H9 (cell line): Measurements from ENCODE around the gene MGMT. TPM values are rescaled to one million over a fixed set of nuclear protein-coding genes. Genes with fewer than 3 reads are reported as not detected.
A peak's percentile ranks its signal among the peaks of the same experiment; 100 is the strongest.

Experiments used
- DNase-seq: peaks from one replicate; pipeline ENCODE4 v3.0.0-alpha.2; 2017
- H2AFZ ChIP-seq: one replicate; pipeline ENCODE4 v1.6.1; 2013; ENCODE audit warnings: mild to moderate bottlenecking, low read length, control low read depth, moderate library complexity
- H2AK5ac ChIP-seq: 2 replicates; pipeline ENCODE4 v1.6.1; 2013; ENCODE audit warnings: low read length, control low read depth, mixed read lengths; ENCODE audit not compliant: insufficient read length
- H2BK120ac ChIP-seq: one replicate; pipeline ENCODE4 v1.6.1; 2013; ENCODE audit warnings: low read depth, mild to moderate bottlenecking, low read length, control low read depth, inconsistent platforms; ENCODE audit not compliant: poor library complexity, severe bottlenecking
- H2BK12ac ChIP-seq: 2 replicates; pipeline ENCODE4 v1.6.1; 2013; ENCODE audit warnings: low read length, control low read depth, mixed read lengths, low read depth; ENCODE audit not compliant: insufficient read length
- H2BK15ac ChIP-seq: 2 replicates; pipeline ENCODE4 v1.6.1; 2013; ENCODE audit warnings: low read depth, low read length, control low read depth
- H2BK20ac ChIP-seq: one replicate; pipeline ENCODE4 v1.6.1; 2013; ENCODE audit warnings: low read depth, mild to moderate bottlenecking, low read length, control low read depth, inconsistent platforms; ENCODE audit not compliant: poor library complexity, severe bottlenecking
- H2BK5ac ChIP-seq: 2 replicates; pipeline ENCODE4 v1.6.1; 2013; ENCODE audit warnings: low read length, control low read depth, mixed read lengths; ENCODE audit not compliant: insufficient read length
- H3K14ac ChIP-seq: 2 replicates; pipeline ENCODE4 v1.6.1; 2013; ENCODE audit warnings: low read length, control low read depth; ENCODE audit not compliant: insufficient read depth
- H3K18ac ChIP-seq: 2 replicates; pipeline ENCODE4 v1.6.1; 2013; ENCODE audit warnings: low read depth, mild to moderate bottlenecking, mixed read lengths, low read length, control low read depth; ENCODE audit not compliant: insufficient read length
- H3K23ac ChIP-seq: 2 replicates; pipeline ENCODE4 v1.6.1; 2013; ENCODE audit warnings: low read length, control low read depth, mixed read lengths, low read depth; ENCODE audit not compliant: insufficient read length
- H3K23me2 ChIP-seq: 2 replicates; pipeline ENCODE4 v1.6.1; 2013; ENCODE audit warnings: low read depth, mild to moderate bottlenecking, mixed read lengths, low read length, control low read depth; ENCODE audit not compliant: insufficient read length, poor library complexity, severe bottlenecking
- H3K27ac ChIP-seq: 2 replicates; pipeline ENCODE4 v1.5.1; 2013; ENCODE audit warnings: low read length, control low read depth, mixed read lengths, low read depth; ENCODE audit not compliant: insufficient read length
- H3K27me3 ChIP-seq: 2 replicates; pipeline ENCODE4 v1.6.1; 2013; ENCODE audit warnings: low read length, control low read depth, inconsistent platforms; ENCODE audit not compliant: insufficient read depth
- H3K4ac ChIP-seq: 2 replicates; pipeline ENCODE4 v1.6.1; 2013; ENCODE audit warnings: low read depth, mild to moderate bottlenecking, control low read depth, inconsistent platforms, low read length, moderate library complexity
- H3K4me1 ChIP-seq: 2 replicates; pipeline ENCODE4 v1.6.1; 2013; ENCODE audit warnings: low read length, control low read depth, inconsistent platforms; ENCODE audit not compliant: insufficient read depth
- H3K4me2 ChIP-seq: 2 replicates; pipeline ENCODE4 v1.6.1; 2013; ENCODE audit warnings: low read length, control low read depth, mixed read lengths; ENCODE audit not compliant: insufficient read length, insufficient read depth
- H3K56ac ChIP-seq: 2 replicates; pipeline ENCODE4 v1.6.1; 2013; ENCODE audit warnings: low read depth, mild to moderate bottlenecking, mixed read lengths, low read length, control low read depth; ENCODE audit not compliant: insufficient read length
- H3K79me1 ChIP-seq: 2 replicates; pipeline ENCODE4 v1.6.1; 2013; ENCODE audit warnings: low read depth, mild to moderate bottlenecking, moderate library complexity, low read length, control low read depth, inconsistent platforms; ENCODE audit not compliant: insufficient read depth, poor library complexity, severe bottlenecking
- H3K79me2 ChIP-seq: 2 replicates; pipeline ENCODE4 v1.6.1; 2013; ENCODE audit warnings: low read length, control low read depth, inconsistent platforms; ENCODE audit not compliant: insufficient read depth
- H3K9ac ChIP-seq: 2 replicates; pipeline ENCODE4 v1.6.1; 2013; ENCODE audit warnings: low read length, control low read depth, mixed read lengths; ENCODE audit not compliant: insufficient read length; ENCODE audit errors: extremely low read depth
- H3K9me3 ChIP-seq: one replicate; pipeline ENCODE4 v1.6.1; 2013; ENCODE audit warnings: low read depth, low read length, inconsistent platforms; ENCODE audit not compliant: control insufficient read depth
- H3T11ph ChIP-seq: one replicate; pipeline ENCODE4 v1.6.1; 2013; ENCODE audit warnings: mild to moderate bottlenecking, low read length, control low read depth, inconsistent platforms
- H4K20me1 ChIP-seq: one replicate; pipeline ENCODE4 v1.6.1; 2013; ENCODE audit not compliant: control insufficient read depth, insufficient read length, insufficient read depth
- H4K5ac ChIP-seq: 2 replicates; pipeline ENCODE4 v1.6.1; 2013; ENCODE audit warnings: low read depth, mild to moderate bottlenecking, mixed read lengths, low read length, control low read depth; ENCODE audit not compliant: insufficient read length
- H4K8ac ChIP-seq: replicated peaks from 2 replicates; pipeline ENCODE4 v1.6.1; 2013; ENCODE audit warnings: low read length, control low read depth, mixed read lengths, low read depth; ENCODE audit not compliant: insufficient read length
- H4K91ac ChIP-seq: 2 replicates; pipeline ENCODE4 v1.6.1; 2013; ENCODE audit warnings: low read depth, mild to moderate bottlenecking, moderate library complexity, mixed read lengths, low read length, control low read depth; ENCODE audit not compliant: insufficient read length
- H3K27ac Mint-ChIP-seq, 3 experiments: 2 replicates in 2 of 3; 3 replicates in 1 of 3; pipeline ENCODE4 v1.8.0; 2020 to 2021; ENCODE audit warnings: mixed read lengths in 3 of 3, mild to moderate bottlenecking in 1 of 3, moderate library complexity in 1 of 3
- H3K27me3 Mint-ChIP-seq: 2 replicates; pipeline ENCODE4 v1.8.0; 2021; ENCODE audit warnings: low read depth, mild to moderate bottlenecking, moderate library complexity, mixed read lengths
- H3K36me3 Mint-ChIP-seq, 3 experiments: 2 replicates in 2 of 3; 3 replicates in 1 of 3; pipeline ENCODE4 v1.8.0; 2020 to 2021; ENCODE audit warnings: low read depth in 3 of 3, mixed read lengths in 3 of 3; ENCODE audit not compliant: insufficient read depth in 1 of 3
- H3K4me1 Mint-ChIP-seq, 2 experiments: 2 replicates each; pipeline ENCODE4 v1.8.0; 2020; ENCODE audit warnings: mixed read lengths in 2 of 2
- H3K4me3 Mint-ChIP-seq, 2 experiments: 2 replicates in 1 of 2; 3 replicates in 1 of 2; pipeline ENCODE4 v1.8.0; 2020 to 2021; ENCODE audit warnings: mild to moderate bottlenecking in 2 of 2, mixed read lengths in 2 of 2, moderate library complexity in 1 of 2
- H3K9me3 Mint-ChIP-seq, 2 experiments: 2 replicates in 1 of 2; 3 replicates in 1 of 2; pipeline ENCODE4 v1.8.0; 2020; ENCODE audit warnings: mild to moderate bottlenecking in 2 of 2, mixed read lengths in 2 of 2, moderate library complexity in 1 of 2
- WGBS: extraction: QIAGEN DNeasy Blood & Tissue Kit; methylation state at CpG from one replicate; pipeline ENCODE4 v1.1.7; 2013; ENCODE audit warnings: missing lambda C conversion rate, low lambda C conversion rate, mixed read lengths; ENCODE audit not compliant: insufficient read length; ENCODE audit errors: extremely low coverage; 5-methylcytosine and 5-hydroxymethylcytosine counted together
- total RNA-seq: library from RNA; stranded (reverse); gene quantifications from 2 replicates; pipeline ENCODE4 v1.2.1, GENCODE V29; 2021
- TF ChIP-seq, protein P1 (sequence below): fragments of 200-600 bp; sonication (generic); conservative IDR thresholded peaks from 3 replicates; pipeline ENCODE4 v1.8.0; 2021; ENCODE audit warnings: antibody characterized with exemption, mild to moderate bottlenecking

MGMT gene
- total RNA-seq, 1 experiment from 2014 or later = 18.4 TPM

DNA sequence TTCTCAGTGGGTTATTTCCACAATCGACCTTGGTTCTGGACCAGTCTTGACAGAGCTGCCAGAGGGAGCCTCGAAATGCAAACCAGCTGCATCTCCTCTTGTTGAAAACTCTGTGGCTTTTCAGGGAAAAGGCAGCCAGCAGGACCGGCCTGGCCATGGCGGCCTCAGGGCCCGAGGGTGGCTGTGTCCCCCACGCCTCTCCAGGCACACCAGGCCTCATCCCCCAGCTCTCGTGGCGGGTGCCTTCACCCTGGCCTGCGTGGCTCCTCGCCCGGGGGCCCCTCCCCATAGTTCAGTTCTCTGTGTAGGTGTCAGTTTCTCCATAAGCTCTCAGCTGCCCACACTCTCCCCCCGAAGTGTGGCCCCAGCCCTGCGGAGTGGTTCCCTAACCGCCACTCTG is 63.5 kb downstream of the MGMT start:
- peak overlapping the region; percentile 42; the same call in 1 of the 2 replicates for H3K4ac ChIP-seq
- H3K18ac ChIP-seq = peak overlapping the region; percentile 54
- Mint-ChIP-seq H3K9me3 (no peaks in the 10 kb centered on the region; a peak in 1 of 5 replicates), H3K36me3 (peaks cover 0 to 6% (median 5%) of the 10 kb centered on the region in 3 experiments; a peak in 4 of 7 replicates), H3K4me3 (no peak overlapping the region), H3K4me1 (peaks cover 31 to 33% of the 10 kb centered on the region in 2 experiments), H3K27ac (peak overlapping the region in 2 of 3 experiments; percentile 35 to 97; a peak in 2 of 7 replicates), H3K27me3 (no peaks in the 10 kb centered on the region; the same call in 1 of the 2 replicates)
- H2BK20ac ChIP-seq = no peak overlapping the region
- peak overlapping the region; percentile 66; the same call in 1 of the 2 replicates for H3K14ac ChIP-seq
- no peak overlapping the region for H3T11ph ChIP-seq
- no peak overlapping the region for H2AK5ac ChIP-seq
- no peak overlapping the region for H2BK15ac ChIP-seq
- no peaks in the 10 kb centered on the region for H3K79me2 ChIP-seq
- H2AFZ ChIP-seq = no peak overlapping the region
- H3K23me2 ChIP-seq = no peaks in the 10 kb centered on the region
- H2BK120ac ChIP-seq = no peak overlapping the region
- H4K8ac ChIP-seq = no peak overlapping the region
- H3K27ac ChIP-seq = no peak overlapping the region
- no peak overlapping the region for H2BK5ac ChIP-seq
- no CpG with 5 or more reads among the region's 14 CpGs for WGBS
- no peaks in the 10 kb centered on the region for H4K20me1 ChIP-seq
- no peaks in the 10 kb centered on the region for H3K27me3 ChIP-seq
- H3K9ac ChIP-seq = no peak overlapping the region
- peaks cover 5% of the 10 kb centered on the region; the same call in 1 of the 2 replicates for H3K4me1 ChIP-seq
- H4K5ac ChIP-seq = no peak overlapping the region
- H4K91ac ChIP-seq = peak overlapping the region; percentile 64
- no peak for DNase-seq
- H2BK12ac ChIP-seq = no peak overlapping the region
- H3K79me1 ChIP-seq = no peaks in the 10 kb centered on the region
- H3K23ac ChIP-seq = no peak overlapping the region
- no peak overlapping the region for H3K4me2 ChIP-seq
- H3K56ac ChIP-seq = no peak overlapping the region
- H3K9me3 ChIP-seq = no peaks in the 10 kb centered on the region
- TF ChIP-seq, protein P1, sequence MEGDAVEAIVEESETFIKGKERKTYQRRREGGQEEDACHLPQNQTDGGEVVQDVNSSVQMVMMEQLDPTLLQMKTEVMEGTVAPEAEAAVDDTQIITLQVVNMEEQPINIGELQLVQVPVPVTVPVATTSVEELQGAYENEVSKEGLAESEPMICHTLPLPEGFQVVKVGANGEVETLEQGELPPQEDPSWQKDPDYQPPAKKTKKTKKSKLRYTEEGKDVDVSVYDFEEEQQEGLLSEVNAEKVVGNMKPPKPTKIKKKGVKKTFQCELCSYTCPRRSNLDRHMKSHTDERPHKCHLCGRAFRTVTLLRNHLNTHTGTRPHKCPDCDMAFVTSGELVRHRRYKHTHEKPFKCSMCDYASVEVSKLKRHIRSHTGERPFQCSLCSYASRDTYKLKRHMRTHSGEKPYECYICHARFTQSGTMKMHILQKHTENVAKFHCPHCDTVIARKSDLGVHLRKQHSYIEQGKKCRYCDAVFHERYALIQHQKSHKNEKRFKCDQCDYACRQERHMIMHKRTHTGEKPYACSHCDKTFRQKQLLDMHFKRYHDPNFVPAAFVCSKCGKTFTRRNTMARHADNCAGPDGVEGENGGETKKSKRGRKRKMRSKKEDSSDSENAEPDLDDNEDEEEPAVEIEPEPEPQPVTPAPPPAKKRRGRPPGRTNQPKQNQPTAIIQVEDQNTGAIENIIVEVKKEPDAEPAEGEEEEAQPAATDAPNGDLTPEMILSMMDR = no peak
